ENCODE results near the gene RBFOX2. TPM values are rescaled to one million over a fixed set of nuclear protein-coding genes. Genes with fewer than 3 reads are reported as not detected.

Gene RBFOX2
- total RNA-seq, 4 donors from 2014 or later, result 50.2 to 75.6 (median 71.4) TPM

DNA sequence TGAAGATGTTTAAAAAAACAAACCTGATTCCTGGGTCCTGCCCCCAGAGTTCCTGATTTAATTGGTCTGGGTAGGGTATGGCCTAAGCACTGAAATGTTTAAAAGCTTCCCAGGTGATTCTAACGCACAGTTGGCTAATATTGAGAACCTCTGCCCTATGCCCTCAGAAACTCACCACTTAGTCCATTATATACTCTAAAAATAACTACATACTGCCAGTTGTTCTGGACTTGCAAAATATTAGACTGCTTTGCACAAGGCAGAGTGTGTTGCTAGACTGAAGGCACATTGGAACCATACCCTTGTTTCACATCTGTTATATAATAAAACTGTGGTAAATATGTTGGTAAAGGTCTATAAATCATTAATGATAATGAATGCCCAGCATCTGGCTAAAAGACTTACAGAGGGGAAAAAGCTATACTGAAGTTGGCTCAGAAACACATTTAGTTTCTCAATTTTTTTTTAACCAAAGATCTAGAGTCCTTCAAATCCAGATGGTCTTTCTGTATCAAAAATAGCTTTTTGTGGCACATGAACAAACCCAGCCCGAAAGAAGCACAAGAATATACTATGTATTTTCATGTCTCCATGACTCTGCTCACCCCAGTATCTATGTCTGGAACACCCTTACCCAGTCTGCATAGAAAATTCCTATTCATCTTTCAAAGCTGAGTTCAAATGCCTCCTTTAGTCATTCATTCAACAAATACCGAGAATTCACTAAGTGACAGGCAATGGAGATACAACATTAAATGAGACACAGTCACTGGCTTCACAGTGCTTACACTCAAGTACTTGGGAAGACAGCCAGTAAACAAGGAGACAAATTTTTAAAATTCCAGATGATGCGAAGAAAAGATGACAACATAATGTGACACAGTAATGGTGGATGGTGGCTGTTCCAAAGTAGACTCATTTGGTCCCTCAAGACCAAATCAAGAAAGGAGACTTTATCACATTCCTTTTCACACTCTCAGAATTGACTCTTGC lies 44.1 kb downstream of the RBFOX2 start:
- Histone ChIP-seq H3K4me1 (peaks cover 0 to 47% (median 20%) of the 10 kb centered on the region in 4 donors), H3K36me3 (no peaks in the 10 kb centered on the region), H3K9me3 (no peaks in the 10 kb centered on the region), H3K27ac (no peak overlapping the region), H3K4me3 (no peak overlapping the region), H3K27me3 (no peaks in the 10 kb centered on the region)
- DNase-seq (ENCODE audit: low spot score in 2 of 2), result no peak
- 71 to 75% methylated on average over 4 of the region's 4 CpGs for WGBS, 2 donors
- no peak for TF ChIP-seq POLR2A (IDR thresholded peaks at IDR 0.05)
- no peak for TF ChIP-seq EP300 (IDR thresholded peaks at IDR 0.05)
- TF ChIP-seq, protein P1, sequence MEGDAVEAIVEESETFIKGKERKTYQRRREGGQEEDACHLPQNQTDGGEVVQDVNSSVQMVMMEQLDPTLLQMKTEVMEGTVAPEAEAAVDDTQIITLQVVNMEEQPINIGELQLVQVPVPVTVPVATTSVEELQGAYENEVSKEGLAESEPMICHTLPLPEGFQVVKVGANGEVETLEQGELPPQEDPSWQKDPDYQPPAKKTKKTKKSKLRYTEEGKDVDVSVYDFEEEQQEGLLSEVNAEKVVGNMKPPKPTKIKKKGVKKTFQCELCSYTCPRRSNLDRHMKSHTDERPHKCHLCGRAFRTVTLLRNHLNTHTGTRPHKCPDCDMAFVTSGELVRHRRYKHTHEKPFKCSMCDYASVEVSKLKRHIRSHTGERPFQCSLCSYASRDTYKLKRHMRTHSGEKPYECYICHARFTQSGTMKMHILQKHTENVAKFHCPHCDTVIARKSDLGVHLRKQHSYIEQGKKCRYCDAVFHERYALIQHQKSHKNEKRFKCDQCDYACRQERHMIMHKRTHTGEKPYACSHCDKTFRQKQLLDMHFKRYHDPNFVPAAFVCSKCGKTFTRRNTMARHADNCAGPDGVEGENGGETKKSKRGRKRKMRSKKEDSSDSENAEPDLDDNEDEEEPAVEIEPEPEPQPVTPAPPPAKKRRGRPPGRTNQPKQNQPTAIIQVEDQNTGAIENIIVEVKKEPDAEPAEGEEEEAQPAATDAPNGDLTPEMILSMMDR (IDR thresholded peaks at IDR 0.05), result no peak

DNA sequence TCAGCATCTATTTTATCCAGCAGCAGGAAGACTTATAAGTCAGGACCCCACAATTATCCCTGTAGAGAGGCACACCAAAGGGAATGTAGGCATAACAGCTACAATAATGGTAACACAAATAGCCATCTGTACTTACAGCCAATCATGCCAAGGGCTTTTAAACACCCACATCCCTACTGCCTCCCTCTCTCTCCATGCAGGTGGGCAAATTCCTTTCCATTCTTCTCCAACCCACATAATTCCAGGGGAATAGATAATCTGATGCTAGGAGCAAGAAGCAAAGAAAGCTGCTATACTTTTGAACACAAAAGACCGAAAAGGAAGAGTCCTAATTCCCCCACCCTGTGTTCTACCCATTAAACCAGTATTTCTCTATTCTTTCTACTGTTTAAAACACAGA lies 46.7 kb downstream of the RBFOX2 start:
- no peaks in the 10 kb centered on the region for H3K27me3 ChIP-seq
- WGBS, 2 donors, result 85 to 97% methylated on average over 1 of the region's 1 CpG
- no peaks in the 10 kb centered on the region for H3K9me3 ChIP-seq
- H3K27ac ChIP-seq, result no peak overlapping the region
- H3K4me1 ChIP-seq, result peaks cover 0 to 29% (median 16%) of the 10 kb centered on the region in 4 donors
- TF ChIP-seq, protein P1 (IDR thresholded peaks at IDR 0.05), result no peak
- no peak for TF ChIP-seq POLR2A (IDR thresholded peaks at IDR 0.05)
- no peak for TF ChIP-seq EP300 (IDR thresholded peaks at IDR 0.05)
- no peak for DNase-seq (ENCODE audit: low spot score in 2 of 2)
- no peaks in the 10 kb centered on the region for H3K36me3 ChIP-seq
- no peak overlapping the region for H3K4me3 ChIP-seq

DNA sequence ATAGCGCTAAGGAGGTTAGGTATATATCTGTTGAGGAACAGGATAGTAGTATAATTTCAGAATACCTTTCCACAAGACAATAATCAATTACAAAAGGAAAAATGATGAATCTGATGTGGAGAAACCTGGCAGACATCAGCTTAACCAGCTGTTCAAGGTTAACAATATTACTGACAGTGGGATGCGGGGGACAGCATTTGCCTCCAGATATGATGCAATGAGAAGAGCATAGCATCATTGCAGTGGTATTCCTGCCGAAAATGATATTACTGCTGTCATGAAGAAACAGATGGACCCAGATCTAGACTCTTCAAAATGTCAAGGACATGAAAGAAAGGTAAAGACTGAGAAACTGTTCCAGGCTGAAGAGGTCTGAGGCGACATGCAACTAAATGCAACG lies 49.7 kb downstream of the RBFOX2 start:
- no peaks in the 10 kb centered on the region for H3K9me3 ChIP-seq
- peaks cover 0 to 25% (median 13%) of the 10 kb centered on the region in 4 donors for H3K4me1 ChIP-seq
- DNase-seq (ENCODE audit: low spot score in 2 of 2), result no peak
- no peaks in the 10 kb centered on the region for H3K27me3 ChIP-seq
- H3K4me3 ChIP-seq, result no peak overlapping the region
- 94 to 98% methylated on average over 5 of the region's 5 CpGs for WGBS, 2 donors
- TF ChIP-seq POLR2A (IDR thresholded peaks at IDR 0.05) (no peak), EP300 (IDR thresholded peaks at IDR 0.05) (no peak)
- TF ChIP-seq, protein P1 (IDR thresholded peaks at IDR 0.05), result no peak
- no peaks in the 10 kb centered on the region for H3K36me3 ChIP-seq
- H3K27ac ChIP-seq, result no peak overlapping the region

DNA sequence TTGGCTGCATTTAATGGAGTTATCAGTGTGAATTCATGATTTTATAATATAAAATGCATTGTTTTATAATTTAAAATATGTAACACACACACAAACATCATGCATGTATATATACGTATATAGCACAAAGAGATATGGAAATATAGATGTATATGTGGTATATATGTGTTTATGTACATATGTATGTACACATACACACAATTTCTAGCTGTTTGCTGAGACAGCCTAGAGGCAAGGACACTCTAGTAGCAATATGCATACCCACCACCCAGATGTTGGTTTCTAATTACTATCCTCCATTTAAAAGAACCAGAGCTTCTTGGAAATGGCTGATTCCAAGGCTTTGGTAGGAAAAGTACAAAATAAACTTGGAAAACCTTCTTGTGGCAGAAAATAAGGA lies 50.4 kb downstream of the RBFOX2 start:
- no peak for TF ChIP-seq POLR2A (IDR thresholded peaks at IDR 0.05)
- TF ChIP-seq, protein P1 (IDR thresholded peaks at IDR 0.05), result no peak
- WGBS, 2 donors, result 94 to 97% methylated on average over 1 of the region's 1 CpG
- Histone ChIP-seq H3K36me3 (no peaks in the 10 kb centered on the region), H3K27me3 (no peaks in the 10 kb centered on the region), H3K27ac (no peak overlapping the region), H3K4me3 (no peak overlapping the region), H3K4me1 (peaks cover 0 to 32% (median 17%) of the 10 kb centered on the region in 4 donors), H3K9me3 (no peaks in the 10 kb centered on the region)
- no peak for DNase-seq (ENCODE audit: low spot score in 2 of 2)

DNA sequence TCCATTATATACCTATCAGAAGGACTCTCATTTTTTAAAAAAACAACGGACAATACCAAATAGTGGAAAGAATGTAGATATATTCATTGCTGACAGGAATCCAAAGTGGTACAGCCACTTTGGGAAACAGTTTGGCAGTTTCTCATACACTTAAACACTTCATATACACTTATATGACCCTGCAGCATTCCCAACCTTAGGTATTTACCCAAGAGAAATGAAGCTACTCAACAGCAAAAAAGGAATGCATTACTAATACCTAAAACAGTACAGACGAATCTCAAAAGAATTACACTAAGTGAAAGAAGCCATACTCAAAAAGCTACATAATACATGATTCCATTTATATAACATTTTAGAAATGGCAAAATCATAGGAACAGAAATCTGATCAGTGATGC lies 51.5 kb downstream of the RBFOX2 start:
- no peak for DNase-seq (ENCODE audit: low spot score in 2 of 2)
- peaks cover 0 to 34% (median 23%) of the 10 kb centered on the region in 4 donors for H3K4me1 ChIP-seq
- H3K9me3 ChIP-seq, result no peaks in the 10 kb centered on the region
- no peak overlapping the region for H3K27ac ChIP-seq
- no peaks in the 10 kb centered on the region for H3K36me3 ChIP-seq
- 67 to 76% methylated on average over 2 of the region's 2 CpGs for WGBS, 2 donors
- no peak for TF ChIP-seq EP300 (IDR thresholded peaks at IDR 0.05)
- TF ChIP-seq, protein P1 (IDR thresholded peaks at IDR 0.05), result no peak
- no peak for TF ChIP-seq POLR2A (IDR thresholded peaks at IDR 0.05)
- no peak overlapping the region for H3K4me3 ChIP-seq
- H3K27me3 ChIP-seq, result no peaks in the 10 kb centered on the region

Measured in tibial nerve (tissue), 4 donors.